NCI-H2029 treated with DMSO at 0.1 percent for 48 hours (cell line): ENCODE results near the gene PIGM.

Experiments used
- DNase-seq: peaks from one replicate; lab custom pipeline; 2025; lab: John Stamatoyannopoulos, UW

Gene PIGM

GRCh38 chr1:159989581-159989980 is 42.2 kb downstream of the PIGM start:
- no peak for DNase-seq

- no peak for DNase-seq
Measured at GRCh38 chr1:159988006-159988405, 43.8 kb downstream of the PIGM start.

GRCh38 chr1:159987186-159987585 is 44.6 kb downstream of the PIGM start:
- DNase-seq = no peak

- DNase-seq = no peak
Measured at GRCh38 chr1:159986531-159986930, 45.3 kb downstream of the PIGM start.

GRCh38 chr1:159986093-159986492 is 45.7 kb downstream of the PIGM start:
- no peak for DNase-seq

GRCh38 chr1:159985473-159985872 is 46.3 kb downstream of the PIGM start:
- DNase-seq = no peak

- DNase-seq = no peak
Measured at GRCh38 chr1:159983681-159984080, 48.1 kb downstream of the PIGM start.

- no peak for DNase-seq
Measured at GRCh38 chr1:159982280-159982679, 49.5 kb downstream of the PIGM start.

- DNase-seq = no peak
Measured at GRCh38 chr1:159981351-159982055, 50.3 kb downstream of the PIGM start.

- DNase-seq = no peak
Measured at GRCh38 chr1:159980786-159981185, 51.0 kb downstream of the PIGM start.

GRCh38 chr1:159980076-159980475 is 51.7 kb downstream of the PIGM start:
- no peak for DNase-seq

GRCh38 chr1:159979257-159979656 is 52.5 kb downstream of the PIGM start:
- DNase-seq = no peak

GRCh38 chr1:159978107-159978398 is 53.7 kb downstream of the PIGM start:
- no peak for DNase-seq

- no peak for DNase-seq
Measured at GRCh38 chr1:159977364-159978106, 54.3 kb downstream of the PIGM start.
